ENCODE results near the gene DVL2. TPM values are rescaled to one million over a fixed set of nuclear protein-coding genes. Genes with fewer than 3 reads are reported as not detected.

Gene DVL2
- total and polyA plus RNA-seq, 2 of the 13 experiments (the other 11 are each of a cell fraction or from before 2014, with no cell fraction given), result 5.7 to 38.2 TPM

GRCh38 chr17:7242717-7243452 lies 8.6 kb upstream of the DVL2 start (continued):
- no peak for TF ChIP-seq PCBP2 (optimal IDR thresholded peaks at IDR 0.05; ENCODE audit: low read depth, low read length, poor library complexity, severe bottlenecking)
- TF ChIP-seq ZNF232 (CRISPR knock-in tag; IDR thresholded peaks at IDR 0.05; ENCODE audit: borderline replicate concordance), result no peak
- no peak for TF ChIP-seq PRMT3 (CRISPR knock-in tag; IDR thresholded peaks at IDR 0.05; ENCODE audit: borderline replicate concordance, low read depth)
- no peak for TF ChIP-seq GFI1 (CRISPR knock-in tag; IDR thresholded peaks at IDR 0.05; ENCODE audit: borderline replicate concordance)
- TF ChIP-seq ZSCAN21 (CRISPR knock-in tag; IDR thresholded peaks at IDR 0.05; ENCODE audit: borderline replicate concordance), result no peak
- TF ChIP-seq SALL1 (CRISPR knock-in tag; IDR thresholded peaks at IDR 0.05), result peak; percentile 76; the same call in 1 of the 2 replicates
- 0 out of 2 replicates have a peak, but pooled peaks have one; percentile 33 for TF ChIP-seq NFIB (CRISPR knock-in tag; IDR thresholded peaks at IDR 0.05; ENCODE audit: borderline replicate concordance)
- TF ChIP-seq THAP9 (CRISPR knock-in tag; IDR thresholded peaks at IDR 0.05; ENCODE audit: borderline replicate concordance), result no peak
- TF ChIP-seq ISL2 (CRISPR knock-in tag; IDR thresholded peaks at IDR 0.05), result 0 out of 2 replicates have a peak, but pooled peaks have one; percentile 58
- TF ChIP-seq SIN3A (IDR thresholded peaks at IDR 0.05; ENCODE audit: borderline replicate concordance, low read depth, low read length), result peak; percentile 94
- peak; percentile 36; the same call in 1 of the 2 replicates for TF ChIP-seq ZNF709 (CRISPR knock-in tag; IDR thresholded peaks at IDR 0.05)
- 0 out of 2 replicates have a peak, but pooled peaks have one; percentile 43 for TF ChIP-seq ZNF543 (CRISPR knock-in tag; IDR thresholded peaks at IDR 0.05)
- no peak for TF ChIP-seq ZNF567 (CRISPR knock-in tag; IDR thresholded peaks at IDR 0.05; ENCODE audit: borderline replicate concordance)
- TF ChIP-seq, protein P1, sequence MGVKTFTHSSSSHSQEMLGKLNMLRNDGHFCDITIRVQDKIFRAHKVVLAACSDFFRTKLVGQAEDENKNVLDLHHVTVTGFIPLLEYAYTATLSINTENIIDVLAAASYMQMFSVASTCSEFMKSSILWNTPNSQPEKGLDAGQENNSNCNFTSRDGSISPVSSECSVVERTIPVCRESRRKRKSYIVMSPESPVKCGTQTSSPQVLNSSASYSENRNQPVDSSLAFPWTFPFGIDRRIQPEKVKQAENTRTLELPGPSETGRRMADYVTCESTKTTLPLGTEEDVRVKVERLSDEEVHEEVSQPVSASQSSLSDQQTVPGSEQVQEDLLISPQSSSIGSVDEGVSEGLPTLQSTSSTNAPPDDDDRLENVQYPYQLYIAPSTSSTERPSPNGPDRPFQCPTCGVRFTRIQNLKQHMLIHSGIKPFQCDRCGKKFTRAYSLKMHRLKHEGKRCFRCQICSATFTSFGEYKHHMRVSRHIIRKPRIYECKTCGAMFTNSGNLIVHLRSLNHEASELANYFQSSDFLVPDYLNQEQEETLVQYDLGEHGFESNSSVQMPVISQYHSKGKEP (CRISPR knock-in tag; IDR thresholded peaks at IDR 0.05), result peak; percentile 79; the same call in 1 of the 2 replicates
- TF ChIP-seq RFXAP (CRISPR knock-in tag; IDR thresholded peaks at IDR 0.05; ENCODE audit: borderline replicate concordance), result 0 out of 2 replicates have a peak, but pooled peaks have one; percentile 45
- TF ChIP-seq USF2 (IDR thresholded peaks at IDR 0.05; ENCODE audit: low read depth, low read length), result peak; percentile 96
- peak; percentile 98; the same call in 1 of the 2 replicates for TF ChIP-seq USF2 (CRISPR knock-in tag; IDR thresholded peaks at IDR 0.05; ENCODE audit: borderline replicate concordance)
- TF ChIP-seq NFKB2 (CRISPR knock-in tag; IDR thresholded peaks at IDR 0.05; ENCODE audit: borderline replicate concordance), result peak; percentile 71; the same call in 1 of the 2 replicates
- TF ChIP-seq ZNF18 (CRISPR knock-in tag; IDR thresholded peaks at IDR 0.05; ENCODE audit: insufficient replicate concordance), result peak; percentile 58
- no peak for TF ChIP-seq SMARCC2 (IDR thresholded peaks at IDR 0.05)

All from HepG2 (cell line).